Glomerular visceral epithelial cell (primary cell): ENCODE measurements around the gene IL1RN.

Experiments
- DNase-seq: peaks from one replicate; pipeline ENCODE4 v3.0.0-alpha.2; 2016; ENCODE audit errors: extremely low spot score

The IL1RN gene

DNA sequence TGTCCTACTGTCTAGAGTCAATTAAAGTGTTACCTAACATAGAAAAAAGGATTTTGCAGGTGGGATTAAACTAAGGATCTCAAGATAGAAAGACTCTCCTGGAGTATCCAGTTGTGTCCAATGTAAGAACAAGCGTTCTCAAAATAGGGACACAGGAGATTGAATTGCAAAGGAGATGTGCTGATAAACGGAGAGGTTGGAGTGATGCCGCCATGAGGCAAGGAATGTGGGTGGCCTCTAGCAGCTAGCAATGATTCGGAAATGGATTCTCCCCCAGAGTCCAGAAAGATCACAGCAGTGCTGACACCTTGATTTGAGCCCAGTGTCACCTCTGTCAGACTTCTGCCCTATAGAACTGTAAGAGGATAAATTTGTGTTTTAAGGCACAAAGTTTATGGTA is 24.1 kb upstream of the IL1RN start:
- DNase-seq, result no peak

GRCh38 chr2:113104054-113104611 is 23.3 kb upstream of the IL1RN start:
- no peak for DNase-seq

DNA sequence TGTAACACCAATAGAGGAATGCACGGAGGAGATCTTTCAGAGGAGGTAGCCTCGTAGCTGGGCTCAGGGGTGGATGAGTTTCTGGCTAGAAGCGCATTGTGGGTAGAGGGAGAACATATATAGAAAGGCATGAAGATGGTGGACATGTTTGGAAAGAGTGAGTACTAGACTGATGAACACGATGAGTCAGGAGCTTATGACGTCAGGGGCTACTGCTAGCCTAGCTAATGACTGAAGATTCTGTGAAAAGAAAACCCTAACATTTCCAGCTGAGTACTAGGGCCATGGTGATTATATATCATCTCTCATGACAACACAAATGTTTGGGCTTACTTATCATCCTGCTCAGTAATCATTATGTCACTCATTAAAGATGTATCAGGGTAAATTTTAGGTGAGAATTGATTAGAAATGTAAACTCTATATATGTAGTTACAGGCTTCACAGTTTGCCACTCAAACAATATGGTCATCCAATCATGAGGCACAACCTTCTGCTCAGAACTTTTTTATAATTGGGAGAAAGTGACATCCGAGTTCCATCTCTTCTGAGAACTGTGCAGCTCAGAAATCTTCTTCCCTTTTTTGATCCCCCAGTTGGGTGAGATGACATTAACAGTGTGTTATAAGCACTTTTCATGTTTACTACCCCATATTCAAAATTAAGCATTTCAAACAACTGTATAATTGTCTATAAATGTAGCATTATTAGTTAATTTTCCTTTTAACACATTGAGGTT is 22.2 kb upstream of the IL1RN start:
- DNase-seq, result no peak

GRCh38 chr2:113111121-113111520 is 16.3 kb upstream of the IL1RN start:
- no peak for DNase-seq

GRCh38 chr2:113111823-113112287 is 15.5 kb upstream of the IL1RN start:
- DNase-seq, result no peak

GRCh38 chr2:113112441-113112840 is 15.0 kb upstream of the IL1RN start:
- DNase-seq, result no peak

DNA sequence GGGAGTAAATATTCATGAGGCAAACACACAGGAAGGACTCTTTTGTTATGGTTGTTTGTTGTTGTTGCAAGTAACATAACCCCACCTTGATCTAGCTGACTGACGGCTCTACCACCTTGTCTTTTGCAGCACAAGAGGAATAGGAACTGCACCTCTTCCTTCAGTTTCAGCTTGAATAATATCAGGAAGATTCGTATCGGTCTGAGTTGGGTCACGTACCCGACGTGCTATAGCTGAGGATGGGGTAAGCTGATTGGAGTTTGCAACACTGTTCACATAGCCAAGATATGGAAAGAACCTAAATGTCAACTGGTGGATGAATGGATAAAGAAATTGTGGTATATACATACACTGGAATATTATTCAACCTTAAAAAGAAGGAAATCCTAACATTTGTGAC is 14.5 kb upstream of the IL1RN start:
- DNase-seq, result no peak

- DNase-seq, result no peak
These were observed 13.6 kb upstream of the IL1RN start for GRCh38 chr2:113113807-113114206.

DNA sequence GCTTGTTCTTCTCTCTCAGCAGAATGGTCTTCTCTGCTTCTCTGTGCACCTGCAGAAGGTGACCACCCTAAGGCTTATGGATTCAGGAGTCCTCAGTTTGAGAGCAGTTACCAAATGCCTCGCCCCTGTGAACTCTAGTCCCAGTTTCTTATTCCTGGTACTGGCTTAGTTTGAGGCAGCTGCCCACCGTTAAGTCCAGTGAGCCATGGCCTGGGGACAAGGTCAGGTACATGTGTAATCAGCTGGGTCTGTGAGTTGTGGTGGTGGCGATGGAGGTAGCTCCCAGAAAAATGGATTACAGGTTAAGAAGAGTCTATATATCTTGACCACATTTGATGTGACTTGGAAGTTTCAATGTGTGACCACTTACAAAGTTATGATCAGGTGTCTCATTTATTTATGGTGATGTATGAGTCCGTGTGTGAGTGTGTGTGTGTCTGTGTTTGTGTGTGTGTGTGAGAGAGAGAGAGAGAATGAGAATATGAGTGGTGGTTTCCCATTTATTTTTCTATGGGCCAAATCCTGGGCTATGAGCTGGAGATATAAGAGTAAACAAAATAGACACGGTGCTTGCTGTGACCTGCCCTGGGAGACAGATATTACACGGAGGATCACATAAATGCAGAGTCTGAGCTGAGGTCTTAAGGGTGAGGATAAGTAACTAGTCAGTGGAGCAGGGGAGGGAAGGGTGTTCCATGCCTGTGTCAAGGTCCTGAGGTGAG is 13.0 kb upstream of the IL1RN start:
- no peak for DNase-seq

- DNase-seq, result no peak
These were observed 12.4 kb upstream of the IL1RN start for GRCh38 chr2:113114996-113115395.

DNA sequence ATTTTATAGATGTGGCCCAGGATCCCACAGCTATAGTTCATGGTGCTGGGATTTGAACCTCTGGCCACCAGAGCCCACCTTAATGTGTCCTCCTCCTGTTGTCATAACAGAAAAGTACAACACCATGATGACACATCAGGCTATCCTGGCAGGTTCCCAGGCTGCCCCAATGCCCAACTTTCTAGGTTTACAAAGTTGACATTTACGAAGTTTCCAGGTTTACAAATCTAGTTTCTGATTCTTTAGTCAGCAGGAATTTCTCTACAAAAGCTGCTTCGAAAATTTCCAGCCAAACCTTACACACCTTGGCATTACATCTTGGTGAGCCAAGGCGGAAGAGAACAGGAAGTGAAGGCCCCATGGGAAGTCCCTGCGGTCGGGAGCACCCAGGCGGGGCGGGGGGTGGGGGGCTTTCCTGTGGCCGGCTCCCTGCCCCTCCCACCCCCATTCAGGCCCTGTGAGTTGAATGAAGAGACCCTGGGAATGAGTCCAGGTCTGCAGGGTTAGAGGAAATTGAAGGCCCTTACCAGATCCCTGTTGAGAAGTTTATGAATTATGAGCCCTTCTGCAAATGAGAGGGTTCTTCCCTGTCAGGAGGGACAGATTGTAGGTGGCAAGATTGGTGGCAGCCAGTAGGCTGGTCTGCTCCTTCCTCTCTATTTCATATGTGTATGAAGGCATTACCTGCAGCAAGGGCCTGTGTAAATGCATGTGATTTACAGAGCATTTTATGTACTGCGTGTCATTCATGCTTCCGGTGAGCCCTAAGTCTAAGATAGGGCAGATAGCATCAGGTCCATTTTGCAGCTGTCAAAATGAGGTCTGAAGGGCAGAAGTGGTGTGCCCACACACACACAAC is 11.1 kb upstream of the IL1RN start:
- DNase-seq, result peak; percentile 25

DNA sequence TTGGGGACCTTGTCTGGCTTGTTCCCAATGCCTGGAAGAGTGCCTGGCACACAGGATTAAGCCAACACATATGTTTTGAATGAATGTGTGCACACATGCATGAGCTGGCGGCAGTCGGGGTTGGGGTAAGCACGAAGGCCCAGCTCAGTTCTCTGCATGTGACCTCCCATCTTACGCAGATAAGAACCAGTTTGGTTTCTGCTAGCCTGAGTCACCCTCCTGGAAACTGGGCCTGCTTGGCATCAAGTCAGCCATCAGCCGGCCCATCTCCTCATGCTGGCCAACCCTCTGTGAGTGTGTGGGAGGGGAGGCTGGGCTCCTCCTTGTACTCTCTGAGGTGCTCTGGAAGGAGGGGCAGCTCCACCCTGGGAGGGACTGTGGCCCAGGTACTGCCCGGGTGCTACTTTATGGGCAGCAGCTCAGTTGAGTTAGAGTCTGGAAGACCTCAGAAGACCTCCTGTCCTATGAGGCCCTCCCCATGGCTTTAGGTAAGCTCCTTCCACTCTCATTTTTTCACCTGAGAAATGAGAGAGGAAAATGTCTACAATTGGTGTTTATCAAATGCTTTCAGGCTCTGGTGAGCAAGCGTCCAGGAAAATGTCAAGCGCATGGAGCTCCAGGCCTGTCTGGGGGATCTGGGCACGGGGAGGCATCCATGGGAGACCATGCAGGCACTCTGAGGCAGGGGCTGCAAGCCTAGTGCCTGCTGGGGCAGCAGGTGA is 9.7 kb upstream of the IL1RN start:
- peak; percentile 18 for DNase-seq

DNA sequence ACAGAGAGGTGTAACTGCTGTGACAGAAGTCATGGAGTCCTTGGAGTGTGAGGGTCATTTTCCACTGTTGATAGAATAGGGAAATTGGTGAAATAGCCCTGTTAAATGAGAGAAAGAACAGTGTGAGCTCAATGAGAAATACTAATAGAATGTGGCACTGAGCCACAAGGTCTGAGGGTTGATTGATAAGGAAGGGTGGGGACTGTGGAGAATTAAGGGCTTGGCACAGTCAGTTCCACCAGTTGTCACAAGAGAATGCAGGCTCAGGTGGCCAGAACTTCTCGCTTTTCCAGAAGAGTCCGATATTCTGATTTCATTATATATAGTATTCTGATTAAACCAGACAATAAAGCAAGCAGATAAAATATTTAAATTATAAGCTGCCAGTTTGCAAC is 9.1 kb upstream of the IL1RN start:
- DNase-seq, result no peak

GRCh38 chr2:113119111-113119510 is 8.3 kb upstream of the IL1RN start:
- DNase-seq, result no peak

DNA sequence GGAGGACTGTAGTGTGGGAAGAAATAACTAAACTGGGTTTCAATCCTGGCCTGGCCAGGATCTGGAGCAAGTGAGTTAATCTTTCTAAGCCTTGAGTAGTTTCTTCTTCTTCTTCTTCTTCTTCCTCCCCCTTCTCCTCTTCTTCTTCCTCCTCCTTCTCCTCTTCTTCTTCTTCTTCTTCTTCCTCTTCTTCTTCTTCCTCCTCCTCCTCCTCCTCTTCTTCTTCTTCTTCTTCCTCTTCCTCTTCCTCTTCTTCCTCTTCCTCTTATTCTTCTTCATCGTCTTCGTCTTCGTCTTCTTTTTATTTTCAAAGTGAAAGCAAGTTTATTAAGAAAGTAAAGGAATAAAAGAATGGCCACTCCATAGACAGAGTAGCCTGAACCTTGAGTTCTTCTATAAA is 6.5 kb upstream of the IL1RN start:
- no peak for DNase-seq

DNA sequence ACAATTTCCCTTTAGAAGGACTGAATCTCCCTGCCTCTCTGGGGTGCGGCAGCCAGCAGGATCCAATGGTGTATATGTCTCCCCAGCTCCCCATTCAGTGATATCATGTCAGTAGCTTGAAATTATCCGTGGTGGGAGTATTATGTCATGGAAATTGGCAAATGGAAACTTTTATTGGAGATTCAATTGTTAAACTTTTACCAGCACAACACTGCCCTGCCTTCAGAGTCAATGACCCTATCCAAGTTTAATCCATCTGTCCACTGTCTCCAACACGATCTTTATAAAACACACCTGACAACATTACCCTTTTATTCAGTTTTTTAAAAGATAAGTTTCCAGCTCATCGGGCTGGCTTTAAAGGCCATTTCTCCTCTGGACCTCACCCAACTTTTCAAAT is 5.0 kb upstream of the IL1RN start:
- no peak for DNase-seq

DNA sequence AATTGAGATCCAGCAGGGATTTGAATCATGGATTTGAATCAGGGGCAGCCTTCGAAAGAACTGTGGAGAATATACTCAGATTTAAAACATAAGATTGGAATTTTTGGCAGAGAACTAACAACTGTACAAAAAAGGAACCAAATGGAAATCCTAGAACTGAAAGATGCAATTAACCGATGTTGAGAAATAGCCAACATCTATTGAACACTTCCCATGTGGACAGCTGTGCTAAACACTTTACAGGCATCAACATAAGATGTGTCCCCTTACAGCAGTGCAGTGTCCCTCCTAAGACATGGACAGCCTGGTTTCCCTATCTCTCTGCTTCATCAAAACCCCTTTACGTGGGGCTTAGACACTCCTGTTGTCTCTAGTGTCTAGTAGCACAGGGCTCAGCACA is 3.7 kb upstream of the IL1RN start:
- no peak for DNase-seq

DNA sequence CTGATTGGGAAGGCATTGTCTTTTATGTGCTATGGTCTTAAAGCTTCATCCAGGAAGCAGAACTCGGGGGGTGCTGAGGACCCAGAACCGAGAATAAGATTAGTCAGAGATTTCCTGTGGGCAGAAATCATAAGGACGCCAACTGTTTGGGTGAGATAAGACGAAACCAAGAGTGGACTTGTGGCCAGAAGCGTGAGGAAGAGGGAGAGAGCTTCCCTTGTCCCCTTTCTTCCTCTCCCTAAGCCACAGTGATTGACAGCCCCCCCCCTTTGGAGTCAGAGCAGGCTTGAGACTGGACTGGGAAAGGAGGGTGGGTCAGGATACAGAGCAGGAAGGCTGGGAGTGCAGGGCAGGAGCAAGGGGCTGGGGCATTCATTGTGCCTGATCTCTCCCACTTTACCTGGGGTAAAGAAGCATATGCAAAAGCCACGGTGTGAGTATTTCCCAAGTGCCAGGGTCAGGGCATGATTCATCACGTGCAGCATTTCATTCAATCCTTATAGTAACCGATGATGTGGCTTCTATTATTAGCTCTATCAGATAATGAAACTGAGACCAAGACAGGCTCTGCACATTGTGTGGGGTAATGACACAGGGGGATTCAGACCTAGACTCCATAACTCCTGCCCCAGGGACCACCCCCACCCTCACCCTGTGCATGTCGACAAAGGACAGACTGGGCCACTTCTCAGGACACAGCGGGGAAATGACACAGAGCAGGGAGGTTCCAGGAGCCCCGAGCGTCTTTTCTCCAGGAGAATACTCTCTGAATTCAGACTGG is 3.0 kb upstream of the IL1RN start:
- no peak for DNase-seq

GRCh38 chr2:113124984-113125855 is 2.2 kb upstream of the IL1RN start:
- DNase-seq, result no peak
